GM19463 (cell line): ENCODE measurements around the gene POLR3H.
"Not testable (repeated sequence)": the region's sequence is repeated elsewhere in the genome, so short reads cannot be mapped to it uniquely, and the experiment has no call there.

Experiments
- ATAC-seq: cut with Tn5 transposase; IDR thresholded peaks from one replicate; pipeline ENCODE4 v1.9.1; 2021; ENCODE audit warnings: mild to moderate bottlenecking, moderate library complexity; ENCODE audit not compliant: unreplicated experiment

The POLR3H gene

DNA sequence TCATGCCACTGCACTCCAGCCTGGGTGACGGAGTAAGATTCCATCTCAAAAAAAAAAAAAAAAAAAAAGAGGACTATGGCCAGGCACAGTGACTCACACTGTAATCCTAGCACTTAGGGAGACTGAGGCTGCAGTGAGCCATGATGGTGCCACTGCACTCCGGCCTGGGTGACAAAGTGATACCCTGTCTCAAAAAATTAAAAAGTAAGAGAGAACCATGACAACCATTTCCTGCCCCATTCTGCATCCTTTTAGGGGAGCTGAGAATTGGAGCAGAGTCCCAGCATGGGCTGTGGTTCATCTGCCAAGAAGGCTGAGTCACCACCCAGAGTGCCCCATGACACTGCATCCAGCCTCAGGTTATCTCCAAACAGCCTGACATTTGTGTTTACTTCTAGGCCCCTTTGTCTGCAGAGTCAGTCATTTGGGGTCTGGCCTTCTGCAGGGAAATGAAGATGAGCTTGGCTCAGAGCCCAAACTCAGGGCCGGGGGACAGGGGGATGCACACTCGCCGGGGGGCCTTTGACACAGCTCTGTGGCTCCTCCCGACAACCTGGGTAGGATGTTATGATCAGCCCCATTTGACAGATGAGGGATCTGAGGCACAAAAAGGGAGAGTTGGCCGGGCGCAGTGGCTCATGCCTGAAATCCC, 21.3 kb upstream of the POLR3H start:
- no peak for ATAC-seq

DNA sequence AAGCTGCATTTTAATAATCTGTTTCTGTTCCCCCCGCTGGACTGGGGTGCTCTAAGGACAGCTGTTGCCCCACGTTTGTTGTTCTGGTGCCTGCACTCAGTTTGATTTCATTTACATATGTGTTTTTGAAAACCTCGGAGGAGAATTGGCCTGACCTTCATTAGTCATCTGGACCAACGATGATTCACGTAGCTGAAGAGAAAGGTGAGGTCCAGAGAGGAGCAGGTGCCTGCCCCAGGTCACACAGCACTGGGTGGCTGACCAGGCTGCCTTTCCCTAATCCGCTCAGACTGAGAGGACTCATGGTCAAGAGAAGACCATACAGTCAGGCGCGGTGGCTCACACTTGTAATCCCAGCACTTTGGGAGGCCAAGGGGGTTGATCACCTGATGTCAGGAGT, 20.3 kb upstream of the POLR3H start:
- ATAC-seq = no peak

DNA sequence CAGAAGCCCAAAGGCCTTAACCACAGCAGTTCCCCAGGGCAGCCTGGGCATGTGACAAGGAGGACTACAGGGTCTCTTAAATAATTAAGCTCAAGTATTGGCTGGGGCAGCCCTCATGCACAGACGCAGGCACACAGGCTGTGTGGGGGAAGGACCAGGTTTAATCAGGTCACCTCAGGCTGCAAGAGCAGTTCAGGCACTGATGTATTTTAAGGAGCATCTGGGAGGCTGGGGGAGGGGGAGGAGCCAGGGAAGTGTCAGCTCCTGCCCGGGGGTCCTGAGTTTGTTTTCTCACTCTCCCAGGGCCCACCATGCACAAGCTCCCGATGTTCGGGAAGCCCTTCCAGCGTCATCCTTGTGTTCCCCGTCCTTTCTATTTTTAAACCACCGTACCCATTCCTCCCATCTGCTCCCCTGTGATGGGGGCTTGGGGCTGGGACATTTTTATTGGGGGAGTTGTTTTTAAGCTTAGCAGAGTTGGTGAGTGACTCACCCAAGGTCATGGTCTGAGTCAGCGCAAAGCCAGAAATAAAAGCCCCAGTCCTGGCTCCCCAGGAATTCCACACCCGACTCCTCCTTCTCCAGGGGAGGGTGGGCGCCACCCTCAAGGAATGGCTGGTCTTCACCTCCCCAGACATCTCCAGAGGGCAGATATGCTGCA, 18.9 kb upstream of the POLR3H start:
- no peak for ATAC-seq

DNA sequence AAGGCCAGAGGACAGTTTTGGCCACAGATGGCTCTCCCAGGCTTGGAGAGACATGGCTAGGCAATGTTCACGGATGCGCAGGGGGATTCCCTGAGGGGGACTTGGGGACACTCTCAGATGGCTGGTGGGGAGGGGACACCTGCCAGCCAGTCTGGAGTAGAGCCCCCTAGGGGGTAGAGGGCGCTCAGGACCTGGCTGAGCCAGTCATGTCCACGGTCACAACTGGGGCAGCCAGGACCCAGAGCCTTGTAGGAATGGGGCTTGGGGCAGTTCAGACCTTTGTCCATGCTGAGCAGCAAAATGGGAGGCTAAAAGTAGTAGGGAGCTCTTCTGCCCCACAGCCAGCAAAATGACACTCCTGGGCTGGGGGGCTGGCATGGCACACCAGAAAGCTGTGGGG, 18.2 kb upstream of the POLR3H start:
- no peak for ATAC-seq

DNA sequence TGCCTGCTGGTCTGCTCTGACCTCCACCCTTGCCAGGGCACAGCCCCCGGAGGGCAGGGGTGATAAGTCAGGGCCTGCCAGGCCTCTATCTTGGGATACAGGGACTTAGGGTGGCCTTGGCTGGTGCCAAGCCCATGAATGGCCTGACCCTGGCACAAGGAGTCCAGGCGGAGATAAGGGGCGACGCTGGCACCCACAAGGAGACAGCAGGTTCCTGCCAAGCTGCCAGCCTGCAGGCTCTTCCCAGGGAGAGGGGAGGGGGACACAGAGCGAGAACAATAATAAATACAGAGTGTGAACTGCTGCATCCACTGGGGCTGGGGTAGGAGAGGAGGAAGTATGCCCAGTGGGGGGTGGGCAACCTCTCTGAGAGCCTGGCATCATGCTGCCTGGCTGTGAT, 17.5 kb upstream of the POLR3H start:
- no peak for ATAC-seq

DNA sequence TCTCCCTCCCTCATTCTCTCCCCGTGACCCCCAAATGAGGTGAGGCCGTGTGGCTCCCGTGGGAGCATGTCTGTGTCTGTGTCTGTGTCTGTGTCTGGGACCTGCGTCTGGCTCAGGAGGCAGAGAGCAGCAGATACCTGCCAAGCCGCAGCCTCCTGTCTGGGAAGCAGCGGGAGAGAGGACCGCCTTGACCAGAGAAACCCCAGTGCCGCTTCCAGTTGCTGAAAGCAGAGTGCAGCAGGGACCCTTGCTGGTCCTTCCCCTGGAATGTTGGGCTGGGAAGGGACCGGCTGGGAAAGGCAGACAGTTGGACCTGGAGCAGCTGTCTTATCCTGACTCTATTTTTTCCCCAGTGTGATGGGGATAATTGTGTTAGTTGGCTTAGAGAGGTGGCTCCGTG, 17.1 kb upstream of the POLR3H start:
- no peak for ATAC-seq

DNA sequence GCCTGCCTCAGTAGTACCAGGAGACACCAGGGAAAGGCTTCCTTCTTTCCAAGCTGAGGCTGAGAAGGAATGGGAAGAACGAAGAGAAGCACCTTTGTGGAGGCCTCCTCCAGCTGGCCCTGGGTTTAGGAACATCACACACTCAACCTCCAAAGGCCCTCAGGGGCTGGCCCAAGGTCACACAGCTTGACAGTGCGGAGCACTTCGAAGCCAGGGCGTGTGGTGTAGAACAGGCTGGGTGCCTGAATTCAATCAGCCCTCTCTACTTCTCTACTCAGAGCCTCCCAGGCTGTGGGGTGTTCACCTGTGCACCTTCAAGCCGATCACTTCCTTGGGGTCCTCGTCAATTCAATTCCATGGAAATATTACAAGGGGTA, 15.8 kb upstream of the POLR3H start:
- no peak for ATAC-seq

DNA sequence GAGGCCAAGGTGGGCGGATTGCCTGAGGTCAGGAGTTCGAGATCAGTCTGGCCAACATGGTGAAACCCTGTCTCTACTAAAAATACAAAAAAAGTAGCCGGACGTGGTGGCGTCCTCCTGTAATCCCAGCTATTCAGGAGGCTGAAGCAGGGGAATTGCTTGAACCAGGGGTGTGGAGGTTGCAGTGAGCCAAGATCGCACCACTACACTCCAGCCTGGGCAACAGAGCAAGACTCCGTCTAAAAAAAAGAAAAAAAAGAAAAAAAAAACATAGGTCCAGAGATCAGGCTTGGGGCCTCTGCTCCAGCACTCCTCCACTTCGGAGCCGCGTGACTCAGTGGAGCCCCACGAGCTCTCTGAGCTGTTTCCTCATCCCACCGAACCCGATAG, 14.0 kb upstream of the POLR3H start:
- not testable (repeated sequence) for ATAC-seq

DNA sequence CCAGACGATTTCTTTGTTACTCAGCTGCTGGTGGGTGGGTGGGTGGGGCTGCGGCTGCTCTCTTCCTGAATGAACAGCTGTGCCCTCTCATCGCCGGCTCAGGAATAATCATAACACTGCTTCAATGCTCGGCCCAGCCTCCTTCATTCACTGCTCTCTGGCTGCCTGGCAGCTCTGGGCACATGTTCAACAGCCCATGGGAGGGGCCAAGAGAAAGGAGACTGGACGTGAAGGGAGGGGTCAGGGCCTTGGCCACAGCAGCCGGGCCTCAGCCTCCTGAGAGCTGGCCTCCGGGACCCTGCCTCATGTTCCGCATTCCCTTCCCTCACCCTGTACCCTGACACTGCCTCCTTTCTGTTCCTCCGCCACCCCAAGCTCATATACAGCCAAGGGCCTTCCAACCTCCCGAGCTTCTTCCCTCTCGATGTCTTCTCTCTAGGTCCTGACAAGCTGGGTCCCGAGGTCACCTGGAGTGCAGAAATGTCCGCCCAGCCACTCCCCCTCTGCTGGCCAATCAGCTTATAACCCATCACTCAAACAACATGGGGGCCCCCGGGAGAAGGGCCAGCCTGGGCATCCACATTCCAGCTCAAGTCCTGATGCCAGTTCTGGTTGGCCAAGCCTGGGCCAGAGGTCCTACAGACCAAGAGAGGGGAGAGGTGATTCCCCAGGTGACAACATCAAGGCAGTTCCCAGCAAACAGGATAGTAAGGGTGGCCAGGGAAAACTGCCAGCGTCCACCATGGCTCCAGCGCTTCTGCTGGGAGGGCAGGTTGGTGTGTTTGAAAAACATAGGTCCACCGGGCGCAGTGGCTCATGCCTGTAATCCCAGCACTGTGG, 13.4 kb upstream of the POLR3H start:
- no peak for ATAC-seq

DNA sequence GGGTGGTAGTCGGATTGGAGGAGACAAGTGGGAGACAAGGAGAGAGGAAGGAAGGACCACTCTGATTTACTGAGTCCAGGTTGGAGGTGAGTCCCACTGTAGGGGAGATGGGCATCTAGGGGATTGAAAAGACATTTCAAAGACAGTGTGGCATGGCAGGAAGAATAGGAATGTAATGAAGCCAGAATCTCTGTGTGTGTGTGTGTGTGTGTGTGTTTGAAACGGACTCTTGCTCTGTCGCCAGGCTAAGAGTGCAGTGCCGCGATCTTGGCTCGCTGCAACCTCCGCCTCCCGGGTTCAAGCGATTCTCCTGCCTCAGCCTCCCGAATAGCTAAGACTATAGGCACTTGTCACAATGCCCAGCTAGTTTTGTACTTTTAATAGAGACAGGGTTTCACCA, 12.3 kb upstream of the POLR3H start:
- no peak for ATAC-seq

DNA sequence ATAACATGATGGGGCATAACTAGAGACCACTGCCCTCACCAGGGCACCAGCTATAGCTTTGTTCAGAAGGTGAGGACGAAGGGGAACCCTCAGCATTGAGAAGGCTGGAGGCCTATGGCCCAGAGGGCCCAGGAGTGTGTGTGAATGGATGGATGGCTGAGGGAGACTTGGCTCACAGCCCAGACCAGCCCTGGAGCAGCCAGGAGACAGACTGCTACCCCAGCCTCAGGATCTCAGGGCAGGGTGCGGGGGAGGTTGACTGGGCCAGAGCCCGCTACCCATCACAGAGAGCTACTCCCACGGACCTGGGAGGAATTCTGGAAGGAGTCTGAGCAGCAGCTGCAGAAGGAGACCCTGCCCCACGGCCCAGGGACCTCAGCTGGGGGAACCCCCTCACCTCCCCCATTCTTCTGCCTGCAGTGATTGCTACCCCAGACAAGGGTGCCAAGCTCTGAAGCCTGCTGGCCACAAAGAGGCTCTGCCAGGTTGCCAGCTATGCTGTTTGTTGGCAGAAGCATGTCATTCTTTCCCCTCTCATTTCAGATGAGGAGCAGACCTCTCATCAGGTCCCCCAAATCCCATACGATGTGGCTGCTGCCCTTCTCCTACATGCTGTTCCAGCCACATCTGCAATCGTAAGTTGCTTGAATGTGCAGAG, 11.2 kb upstream of the POLR3H start:
- ATAC-seq = no peak

DNA sequence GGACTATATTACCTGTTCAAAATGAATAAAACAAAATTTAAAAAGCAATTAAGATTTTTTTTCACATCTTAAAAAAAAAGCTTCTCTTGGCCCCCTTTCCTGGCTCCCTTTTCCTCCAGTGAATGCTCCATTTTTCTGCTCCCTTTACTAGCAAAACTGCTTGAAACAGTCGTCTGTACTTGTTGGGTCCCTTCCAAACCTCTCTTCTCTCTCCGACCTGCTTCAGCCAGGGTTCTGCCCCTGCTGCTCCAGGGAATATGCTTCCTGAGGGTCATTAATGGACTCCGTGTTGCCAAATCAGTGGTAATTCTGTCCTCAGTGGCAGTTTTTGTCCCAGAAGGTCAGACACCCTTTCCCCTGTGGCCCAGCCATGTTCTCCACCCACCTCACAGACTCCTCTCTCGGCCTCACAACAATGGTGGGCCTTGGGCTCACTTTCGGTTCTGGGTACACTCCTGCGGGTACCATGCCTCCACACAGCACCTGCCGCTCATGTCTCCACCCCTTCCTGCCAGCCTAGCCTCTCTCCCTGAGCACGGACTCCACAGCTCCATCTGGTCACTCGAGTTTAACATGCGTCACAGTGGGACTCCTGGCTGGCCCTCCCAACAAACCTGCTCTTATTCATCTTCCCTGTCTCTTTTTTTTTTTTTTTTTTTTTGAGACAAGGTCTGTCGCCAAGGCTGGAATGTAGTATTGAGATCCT, 7.8 kb upstream of the POLR3H start:
- ATAC-seq = no peak

DNA sequence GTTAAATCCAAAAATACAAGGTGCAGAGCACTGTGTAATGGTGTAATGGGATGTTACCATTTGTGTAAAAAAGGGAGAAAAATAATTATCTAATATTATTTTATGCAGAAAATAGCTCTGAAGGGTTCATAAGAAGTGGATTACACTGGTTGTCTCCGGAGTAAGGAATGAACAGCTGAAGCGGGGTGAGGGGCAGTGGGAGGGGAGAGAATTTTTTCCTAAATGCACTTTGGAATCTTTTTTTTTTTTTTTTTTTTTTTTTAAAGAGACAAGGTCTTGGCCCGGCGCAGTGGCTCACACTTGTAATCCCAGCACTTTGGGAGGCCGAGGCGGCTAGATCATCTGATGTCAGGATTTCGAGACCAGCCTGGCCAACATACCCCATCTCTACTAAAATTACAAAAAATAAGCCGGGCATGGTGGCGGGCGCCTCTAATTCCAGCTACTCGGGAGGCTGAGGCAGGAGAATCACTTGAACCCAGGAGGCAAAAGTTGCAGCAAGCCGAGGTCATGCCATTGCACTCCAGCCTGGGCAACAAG, 6.8 kb upstream of the POLR3H start:
- no peak for ATAC-seq

DNA sequence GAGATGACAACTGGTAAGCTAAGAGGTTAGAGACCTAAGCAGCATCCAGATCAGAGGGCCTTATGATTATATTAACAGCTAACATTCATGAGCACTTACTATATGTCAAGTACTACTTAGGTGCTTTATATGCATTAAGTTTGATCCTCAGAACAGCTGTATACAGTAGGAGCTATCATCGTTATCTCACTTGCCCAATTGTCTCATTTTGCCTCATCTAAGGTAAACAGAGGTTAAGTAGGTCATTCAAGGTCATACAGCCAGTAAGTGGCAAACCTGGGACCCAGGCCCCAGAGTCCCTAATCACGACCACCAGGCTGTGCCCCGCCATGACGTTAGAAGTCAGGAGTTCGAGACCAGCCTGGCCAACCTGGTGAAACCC, 4.6 kb upstream of the POLR3H start:
- ATAC-seq = no peak

DNA sequence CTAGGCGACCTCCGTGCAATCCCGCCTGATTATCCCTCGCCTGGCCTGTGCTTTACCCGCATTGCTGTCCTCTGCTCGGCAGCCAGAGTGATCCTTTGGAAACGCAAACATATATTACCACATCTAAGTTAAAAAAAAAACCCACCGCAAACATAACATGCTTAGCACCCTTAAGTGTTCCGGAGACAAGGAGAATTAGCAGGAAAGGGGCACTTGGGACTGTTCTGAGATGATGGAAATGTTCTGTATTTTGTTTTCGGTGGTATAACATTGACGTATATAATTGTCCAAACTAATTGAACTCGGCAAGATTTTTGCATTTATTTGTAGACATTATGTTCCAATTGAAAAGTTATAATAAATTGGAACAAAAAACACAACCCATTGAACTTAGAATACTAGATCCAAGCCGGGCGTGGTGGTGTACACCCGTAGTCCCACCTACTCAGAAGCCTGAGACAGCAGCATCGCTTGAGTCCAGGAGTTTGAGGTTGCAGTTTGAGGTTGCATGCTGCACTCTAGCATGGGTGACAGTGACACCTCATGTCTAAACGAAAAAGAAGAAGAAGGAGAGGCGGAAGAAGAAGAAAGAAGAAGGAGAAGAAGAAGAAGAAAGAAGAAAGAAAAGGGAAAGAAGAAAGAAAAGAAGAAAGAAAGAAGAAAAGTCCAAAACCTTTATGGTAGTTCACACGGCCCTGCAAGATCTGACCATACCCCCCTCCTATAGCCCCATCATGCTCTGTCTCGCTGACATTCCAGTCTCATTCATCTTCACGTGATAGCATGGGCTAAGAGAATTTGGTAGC, 604 bp upstream of the POLR3H start:
- no peak for ATAC-seq

DNA sequence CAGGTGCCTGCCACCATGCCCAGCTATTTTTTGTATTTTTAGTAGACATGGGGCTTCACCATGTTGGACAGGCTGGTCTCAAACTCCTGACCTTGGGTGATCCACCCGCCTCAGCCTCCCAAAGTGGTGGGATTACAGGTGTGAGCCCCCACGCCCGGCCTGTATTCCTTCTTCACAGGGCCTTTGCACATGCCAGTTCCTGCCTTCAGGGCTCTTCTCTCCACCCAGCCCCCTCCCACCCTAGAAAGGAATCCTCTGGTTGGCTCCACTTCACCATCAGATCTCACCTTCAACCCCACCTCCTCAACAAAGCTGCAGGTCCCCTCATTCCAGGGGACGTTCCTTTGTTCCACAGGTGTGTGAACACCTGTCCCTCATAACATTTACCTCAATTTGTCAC, 2.0 kb downstream of the POLR3H start:
- no peak for ATAC-seq

DNA sequence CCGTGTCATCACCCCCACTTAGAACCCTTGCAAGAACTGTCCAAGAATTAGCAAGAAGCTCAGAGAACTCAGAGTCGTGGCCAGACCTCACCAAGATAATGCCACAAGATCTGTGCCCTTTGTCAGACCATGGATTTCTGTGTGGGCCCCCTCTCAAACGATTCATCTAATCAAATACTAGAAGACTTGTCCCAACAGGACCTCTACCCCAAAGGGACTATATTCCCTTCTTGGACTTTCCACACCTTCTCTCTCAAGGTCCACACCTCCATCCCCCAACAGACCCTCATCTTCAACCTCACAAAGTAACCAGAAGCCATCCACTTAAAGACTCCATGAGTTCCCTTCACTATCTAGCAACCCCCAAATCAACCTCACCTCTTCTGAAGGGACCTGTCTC, 2.8 kb downstream of the POLR3H start:
- no peak for ATAC-seq

DNA sequence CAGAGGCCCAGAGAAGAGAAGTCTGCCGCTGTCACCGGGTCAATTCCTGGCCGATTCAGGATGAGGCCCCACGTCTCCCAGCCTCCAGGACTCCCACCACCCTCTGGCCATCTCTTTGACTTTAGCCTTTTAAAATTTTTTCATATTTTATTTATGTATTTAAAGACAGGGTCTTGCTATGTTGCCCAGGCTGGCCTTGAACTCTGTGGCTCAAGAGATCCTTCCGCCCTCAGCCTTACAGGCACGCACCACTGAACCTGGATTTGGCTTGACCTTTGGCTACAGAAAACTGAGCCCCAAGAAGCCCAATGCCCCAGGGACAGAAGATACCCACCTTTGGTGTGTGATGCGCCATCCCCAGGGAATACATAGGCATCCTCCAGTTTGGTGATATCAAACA, 3.9 kb downstream of the POLR3H start:
- ATAC-seq = no peak

DNA sequence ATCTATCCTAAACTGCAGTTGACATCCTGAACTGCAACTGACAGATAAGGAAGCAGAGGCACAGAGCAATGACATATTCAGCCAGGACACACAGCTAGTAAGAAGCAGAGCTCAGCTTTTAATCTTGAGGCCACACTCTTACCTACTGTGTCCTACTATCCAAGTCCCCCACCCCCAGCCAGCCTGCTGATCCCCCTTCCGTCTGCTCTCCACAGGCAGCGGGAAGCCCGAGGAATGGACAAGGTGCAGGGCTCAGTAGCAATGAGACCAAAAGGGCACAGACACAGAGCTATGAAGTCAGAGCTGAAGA, 4.3 kb downstream of the POLR3H start:
- ATAC-seq = no peak
